ENCODE measurements around the gene MIA2.

DNA sequence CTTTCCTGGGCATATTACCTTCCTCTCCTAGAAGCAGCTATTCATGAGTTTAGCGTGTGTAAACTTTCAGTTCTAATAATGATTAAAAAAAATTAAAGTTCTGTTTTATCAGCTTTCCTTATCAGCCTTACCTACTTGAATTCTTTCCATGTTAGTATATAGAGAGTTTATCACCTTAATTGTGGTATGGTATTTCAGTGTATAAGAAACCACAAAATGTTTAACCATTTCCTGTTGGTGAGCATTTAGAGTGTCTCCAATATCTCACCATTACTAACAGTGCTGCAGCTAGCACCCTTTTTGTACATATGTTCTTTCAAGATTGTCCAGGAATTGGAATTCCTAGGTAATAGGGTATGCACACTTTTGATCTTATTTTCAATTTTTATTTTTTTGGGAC lies 109.1 kb downstream of the MIA2 start:
- TF ChIP-seq, protein P1, sequence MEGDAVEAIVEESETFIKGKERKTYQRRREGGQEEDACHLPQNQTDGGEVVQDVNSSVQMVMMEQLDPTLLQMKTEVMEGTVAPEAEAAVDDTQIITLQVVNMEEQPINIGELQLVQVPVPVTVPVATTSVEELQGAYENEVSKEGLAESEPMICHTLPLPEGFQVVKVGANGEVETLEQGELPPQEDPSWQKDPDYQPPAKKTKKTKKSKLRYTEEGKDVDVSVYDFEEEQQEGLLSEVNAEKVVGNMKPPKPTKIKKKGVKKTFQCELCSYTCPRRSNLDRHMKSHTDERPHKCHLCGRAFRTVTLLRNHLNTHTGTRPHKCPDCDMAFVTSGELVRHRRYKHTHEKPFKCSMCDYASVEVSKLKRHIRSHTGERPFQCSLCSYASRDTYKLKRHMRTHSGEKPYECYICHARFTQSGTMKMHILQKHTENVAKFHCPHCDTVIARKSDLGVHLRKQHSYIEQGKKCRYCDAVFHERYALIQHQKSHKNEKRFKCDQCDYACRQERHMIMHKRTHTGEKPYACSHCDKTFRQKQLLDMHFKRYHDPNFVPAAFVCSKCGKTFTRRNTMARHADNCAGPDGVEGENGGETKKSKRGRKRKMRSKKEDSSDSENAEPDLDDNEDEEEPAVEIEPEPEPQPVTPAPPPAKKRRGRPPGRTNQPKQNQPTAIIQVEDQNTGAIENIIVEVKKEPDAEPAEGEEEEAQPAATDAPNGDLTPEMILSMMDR (IDR thresholded peaks at IDR 0.05; ENCODE audit: insufficient read depth, low read length) = no peak
- TF ChIP-seq, protein P2, sequence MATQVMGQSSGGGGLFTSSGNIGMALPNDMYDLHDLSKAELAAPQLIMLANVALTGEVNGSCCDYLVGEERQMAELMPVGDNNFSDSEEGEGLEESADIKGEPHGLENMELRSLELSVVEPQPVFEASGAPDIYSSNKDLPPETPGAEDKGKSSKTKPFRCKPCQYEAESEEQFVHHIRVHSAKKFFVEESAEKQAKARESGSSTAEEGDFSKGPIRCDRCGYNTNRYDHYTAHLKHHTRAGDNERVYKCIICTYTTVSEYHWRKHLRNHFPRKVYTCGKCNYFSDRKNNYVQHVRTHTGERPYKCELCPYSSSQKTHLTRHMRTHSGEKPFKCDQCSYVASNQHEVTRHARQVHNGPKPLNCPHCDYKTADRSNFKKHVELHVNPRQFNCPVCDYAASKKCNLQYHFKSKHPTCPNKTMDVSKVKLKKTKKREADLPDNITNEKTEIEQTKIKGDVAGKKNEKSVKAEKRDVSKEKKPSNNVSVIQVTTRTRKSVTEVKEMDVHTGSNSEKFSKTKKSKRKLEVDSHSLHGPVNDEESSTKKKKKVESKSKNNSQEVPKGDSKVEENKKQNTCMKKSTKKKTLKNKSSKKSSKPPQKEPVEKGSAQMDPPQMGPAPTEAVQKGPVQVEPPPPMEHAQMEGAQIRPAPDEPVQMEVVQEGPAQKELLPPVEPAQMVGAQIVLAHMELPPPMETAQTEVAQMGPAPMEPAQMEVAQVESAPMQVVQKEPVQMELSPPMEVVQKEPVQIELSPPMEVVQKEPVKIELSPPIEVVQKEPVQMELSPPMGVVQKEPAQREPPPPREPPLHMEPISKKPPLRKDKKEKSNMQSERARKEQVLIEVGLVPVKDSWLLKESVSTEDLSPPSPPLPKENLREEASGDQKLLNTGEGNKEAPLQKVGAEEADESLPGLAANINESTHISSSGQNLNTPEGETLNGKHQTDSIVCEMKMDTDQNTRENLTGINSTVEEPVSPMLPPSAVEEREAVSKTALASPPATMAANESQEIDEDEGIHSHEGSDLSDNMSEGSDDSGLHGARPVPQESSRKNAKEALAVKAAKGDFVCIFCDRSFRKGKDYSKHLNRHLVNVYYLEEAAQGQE (IDR thresholded peaks at IDR 0.05; ENCODE audit: insufficient replicate concordance, low read depth) = no peak
